Left lung (tissue), 10 donors: Measurements from ENCODE around the gene ENOPH1. TPM values are rescaled to one million over a fixed set of nuclear protein-coding genes. Genes with fewer than 3 reads are reported as not detected.
"Not testable (repeated sequence)": the region's sequence is repeated elsewhere in the genome, so short reads cannot be mapped to it uniquely, and the experiment has no call there.

Source experiments
- ATAC-seq: fragments of 200-7000 bp; cut with Tn5 transposase; one replicate; pipeline ENCODE4 v1.9.1; 2020; ENCODE audit warnings: moderate library complexity
- DNase-seq, 4 donors: peaks; one replicate each; pipeline ENCODE4 v3.0.0-alpha.2; 2013 to 2020
- H3K27ac ChIP-seq, 2 donors: fragments of 200-600 bp; sonication (generic) in 1 of 2; one replicate each; pipeline versions ENCODE4 v1.5.0 to v1.8.0; 2020 to 2021
- H3K27me3 ChIP-seq, 2 donors: fragments of 200-600 bp; sonication (generic) in 1 of 2; one replicate each; pipeline versions ENCODE4 v1.5.0 to v1.8.0; 2020 to 2021
- H3K36me3 ChIP-seq, 2 donors: fragments of 200-600 bp; sonication (generic) in 1 of 2; one replicate each; pipeline versions ENCODE4 v1.5.0 to v1.8.0; 2020 to 2021
- H3K4me1 ChIP-seq, 2 donors: fragments of 200-600 bp; one replicate each; pipeline ENCODE4 v1.8.0; 2021
- H3K4me3 ChIP-seq, 2 donors: fragments of 200-600 bp; sonication (generic) in 1 of 2; one replicate each; pipeline versions ENCODE4 v1.5.0 to v1.8.0; 2020 to 2021; ENCODE audit warnings: mild to moderate bottlenecking in 1 of 2
- H3K9me3 ChIP-seq, 2 donors: fragments of 200-600 bp; sonication (generic) in 1 of 2; one replicate each; pipeline versions ENCODE4 v1.5.0 to v1.8.0; 2020 to 2021
- intact Hi-C, 2 donors: fragments of 100-400 bp; cut with DNase I; formaldehyde crosslinking; loops; one replicate each; pipeline versions ENCODE4 v1.11.2 to v1.14.2; 2022
- polyA plus RNA-seq, 6 donors: library from polyadenylated mRNA; unstranded; fragments of 120-200 nt; gene quantifications; one replicate each; pipeline ENCODE4 v1.2.1, GENCODE V29; 2013; ENCODE audit not compliant: insufficient read length in 6 of 6
- total RNA-seq, 2 donors: library from RNA; stranded (reverse); fragmentation: NEBNext Ultra II Directional; extraction: Animal tissue kit (Norgen Biotek cat#: 25700); gene quantifications; one replicate each; pipeline ENCODE4 v1.2.1, GENCODE V29; 2021
- TF ChIP-seq, protein P1 (sequence below), 2 donors: fragments of 200-600 bp; sonication (generic) in 1 of 2; IDR thresholded peaks; one replicate each; pipeline versions ENCODE4 v1.5.0 to v1.8.0; 2021; ENCODE audit warnings: antibody characterized with exemption in 2 of 2
- donor health status: DM: no; HTN: yes; CAD: no.
- donor health status: DM: no; HTN: no; CAD: no.

ENOPH1 gene
- total and polyA plus RNA-seq, 8 donors = 26.1 to 57.0 (median 51.9) TPM

- Histone ChIP-seq H3K27me3 (no peaks in the 10 kb centered on the region), H3K36me3 (no peaks in the 10 kb centered on the region), H3K4me1 (no peaks in the 10 kb centered on the region), H3K4me3 (no peak overlapping the region), H3K27ac (no peak overlapping the region), H3K9me3 (no peaks in the 10 kb centered on the region)
- TF ChIP-seq, protein P1, sequence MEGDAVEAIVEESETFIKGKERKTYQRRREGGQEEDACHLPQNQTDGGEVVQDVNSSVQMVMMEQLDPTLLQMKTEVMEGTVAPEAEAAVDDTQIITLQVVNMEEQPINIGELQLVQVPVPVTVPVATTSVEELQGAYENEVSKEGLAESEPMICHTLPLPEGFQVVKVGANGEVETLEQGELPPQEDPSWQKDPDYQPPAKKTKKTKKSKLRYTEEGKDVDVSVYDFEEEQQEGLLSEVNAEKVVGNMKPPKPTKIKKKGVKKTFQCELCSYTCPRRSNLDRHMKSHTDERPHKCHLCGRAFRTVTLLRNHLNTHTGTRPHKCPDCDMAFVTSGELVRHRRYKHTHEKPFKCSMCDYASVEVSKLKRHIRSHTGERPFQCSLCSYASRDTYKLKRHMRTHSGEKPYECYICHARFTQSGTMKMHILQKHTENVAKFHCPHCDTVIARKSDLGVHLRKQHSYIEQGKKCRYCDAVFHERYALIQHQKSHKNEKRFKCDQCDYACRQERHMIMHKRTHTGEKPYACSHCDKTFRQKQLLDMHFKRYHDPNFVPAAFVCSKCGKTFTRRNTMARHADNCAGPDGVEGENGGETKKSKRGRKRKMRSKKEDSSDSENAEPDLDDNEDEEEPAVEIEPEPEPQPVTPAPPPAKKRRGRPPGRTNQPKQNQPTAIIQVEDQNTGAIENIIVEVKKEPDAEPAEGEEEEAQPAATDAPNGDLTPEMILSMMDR (IDR thresholded peaks at IDR 0.05) = no peak
- no peak for DNase-seq
- ATAC-seq = no peak
- intact Hi-C loops = no loop called here
Measured at GRCh38 chr4:82397527-82397926, 32.9 kb upstream of the ENOPH1 start.

GRCh38 chr4:82398263-82398662, 32.1 kb upstream of the ENOPH1 start:
- ATAC-seq (no peak), DNase-seq (no peak)
- Histone ChIP-seq H3K27me3 (no peaks in the 10 kb centered on the region), H3K4me3 (no peak overlapping the region), H3K9me3 (no peaks in the 10 kb centered on the region), H3K36me3 (no peaks in the 10 kb centered on the region), H3K27ac (no peak overlapping the region), H3K4me1 (no peaks in the 10 kb centered on the region)
- TF ChIP-seq, protein P1 (IDR thresholded peaks at IDR 0.05) = no peak
- intact Hi-C loops = no loop called here

- no peak for ATAC-seq
- no peaks in the 10 kb centered on the region for H3K9me3 ChIP-seq
- TF ChIP-seq, protein P1 (IDR thresholded peaks at IDR 0.05) = no peak
- no peak overlapping the region for H3K4me3 ChIP-seq
- H3K36me3 ChIP-seq = no peaks in the 10 kb centered on the region
- H3K27me3 ChIP-seq = no peaks in the 10 kb centered on the region
- intact Hi-C loops = no loop called here
- no peaks in the 10 kb centered on the region for H3K4me1 ChIP-seq
- no peak for DNase-seq
- H3K27ac ChIP-seq = no peak overlapping the region
Measured at GRCh38 chr4:82401600-82401999, 28.8 kb upstream of the ENOPH1 start.

- TF ChIP-seq, protein P1 (IDR thresholded peaks at IDR 0.05) = no peak
- no peaks in the 10 kb centered on the region for H3K9me3 ChIP-seq
- DNase-seq = no peak
- no peaks in the 10 kb centered on the region for H3K27me3 ChIP-seq
- no peaks in the 10 kb centered on the region for H3K36me3 ChIP-seq
- H3K27ac ChIP-seq = no peak overlapping the region
- intact Hi-C loops = no loop called here
- no peak for ATAC-seq
- H3K4me1 ChIP-seq = no peaks in the 10 kb centered on the region
- H3K4me3 ChIP-seq = no peak overlapping the region
Measured at GRCh38 chr4:82402196-82402775, 28.1 kb upstream of the ENOPH1 start.

DNA sequence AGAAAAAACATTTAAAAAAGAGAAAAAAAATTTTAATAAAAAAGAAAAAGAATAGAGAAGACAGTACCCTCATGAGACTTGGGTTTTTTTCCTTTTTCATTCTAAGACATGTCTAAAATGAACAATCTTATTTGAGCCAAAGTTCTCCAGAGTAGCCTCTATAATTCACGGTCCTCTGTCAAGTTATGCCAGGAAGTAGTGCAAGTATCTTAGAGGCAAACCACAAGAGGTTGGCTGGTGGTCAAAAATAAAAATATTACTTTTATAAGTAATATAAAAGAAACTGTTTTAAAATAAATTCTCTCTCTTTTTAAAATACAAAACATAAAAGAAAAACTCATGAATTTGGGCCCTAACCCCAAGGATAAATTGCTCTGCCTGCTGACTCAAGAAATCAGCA, 26.7 kb upstream of the ENOPH1 start:
- DNase-seq = no peak
- TF ChIP-seq, protein P1 (IDR thresholded peaks at IDR 0.05) = no peak
- intact Hi-C loops = no loop called here
- H3K36me3 ChIP-seq = no peaks in the 10 kb centered on the region
- no peaks in the 10 kb centered on the region for H3K9me3 ChIP-seq
- ATAC-seq = no peak
- H3K4me1 ChIP-seq = no peaks in the 10 kb centered on the region
- H3K27me3 ChIP-seq = no peaks in the 10 kb centered on the region
- H3K27ac ChIP-seq = no peak overlapping the region
- no peak overlapping the region for H3K4me3 ChIP-seq

DNA sequence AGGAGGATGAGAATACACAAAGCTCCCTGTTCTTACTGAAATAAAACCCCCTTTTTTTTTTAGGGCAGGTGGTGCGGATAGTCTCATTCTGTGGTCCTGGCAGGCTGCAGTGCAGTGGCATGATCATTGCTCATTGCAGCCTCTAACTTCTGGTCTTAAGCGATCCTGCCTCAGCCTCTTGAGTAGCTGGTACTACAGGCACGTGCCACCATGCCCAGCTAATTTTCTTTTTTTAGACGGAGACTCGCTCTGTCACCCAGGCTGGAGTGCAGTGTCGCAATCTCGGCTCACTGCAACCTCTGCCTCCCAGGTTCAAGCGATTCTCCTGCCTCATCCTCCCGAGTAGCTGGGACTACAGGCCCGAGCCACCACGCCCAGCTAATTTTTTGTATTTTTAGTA, 15.3 kb upstream of the ENOPH1 start:
- H3K4me1 ChIP-seq, ATAC-seq, H3K4me3 ChIP-seq, intact Hi-C loops, H3K36me3 ChIP-seq, DNase-seq, H3K27me3 ChIP-seq, H3K27ac ChIP-seq, H3K9me3 ChIP-seq: not testable (repeated sequence)
